GM21737 (cell line): ENCODE data around the gene AR.

Source experiments
- ATAC-seq: cut with Tn5 transposase; IDR thresholded peaks from one replicate; pipeline ENCODE4 v1.9.1; 2021; ENCODE audit warnings: mild to moderate bottlenecking, moderate library complexity; ENCODE audit not compliant: unreplicated experiment

Gene AR

GRCh38 chrX:67724359-67725110, 180.7 kb downstream of the AR start:
- ATAC-seq, result no peak

DNA sequence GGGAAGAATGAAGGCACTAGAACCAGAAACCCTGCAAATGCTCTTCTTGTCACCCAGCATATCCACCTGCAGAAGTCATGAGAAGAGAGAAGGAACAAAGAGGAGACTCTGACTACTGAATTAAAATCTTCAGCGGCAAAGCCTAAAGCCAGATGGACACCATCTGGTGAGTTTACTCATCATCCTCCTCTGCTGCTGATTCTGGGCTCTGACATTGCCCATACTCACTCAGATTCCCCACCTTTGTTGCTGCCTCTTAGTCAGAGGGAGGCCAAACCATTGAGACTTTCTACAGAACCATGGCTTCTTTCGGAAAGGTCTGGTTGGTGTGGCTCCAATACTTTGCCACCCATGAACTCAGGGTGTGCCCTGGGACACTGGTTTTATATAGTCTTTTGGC, 181.7 kb downstream of the AR start:
- ATAC-seq, result no peak

DNA sequence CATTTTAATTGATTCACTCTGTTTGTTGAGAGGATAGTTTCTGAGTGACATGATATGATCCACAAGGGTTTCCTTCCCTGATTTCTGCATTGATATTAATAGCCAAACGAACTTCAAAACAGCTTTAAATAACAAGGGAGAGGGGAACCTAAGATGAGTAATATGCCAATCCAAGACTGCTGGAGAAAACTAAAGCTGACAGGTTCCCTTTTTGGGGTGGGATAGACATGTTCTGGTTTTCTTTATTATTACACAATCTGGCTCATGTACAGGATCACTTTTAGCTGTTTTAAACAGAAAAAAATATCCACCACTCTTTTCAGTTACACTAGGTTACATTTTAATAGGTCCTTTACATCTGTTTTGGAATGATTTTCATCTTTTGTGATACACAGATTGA, 182.2 kb downstream of the AR start:
- ATAC-seq, result no peak

- no peak for ATAC-seq
Measured at GRCh38 chrX:67727576-67727975, 183.8 kb downstream of the AR start.

- ATAC-seq, result no peak
Measured at GRCh38 chrX:67730296-67730695, 186.5 kb downstream of the AR start.

GRCh38 chrX:67731061-67731460, 187.2 kb downstream of the AR start:
- no peak for ATAC-seq

- no peak for ATAC-seq
Measured at GRCh38 chrX:67732864-67733263, 189.0 kb downstream of the AR start.

GRCh38 chrX:67734111-67734753, 190.4 kb downstream of the AR start:
- ATAC-seq, result no peak

GRCh38 chrX:67749536-67749935, 205.7 kb downstream of the AR start:
- ATAC-seq, result no peak

DNA sequence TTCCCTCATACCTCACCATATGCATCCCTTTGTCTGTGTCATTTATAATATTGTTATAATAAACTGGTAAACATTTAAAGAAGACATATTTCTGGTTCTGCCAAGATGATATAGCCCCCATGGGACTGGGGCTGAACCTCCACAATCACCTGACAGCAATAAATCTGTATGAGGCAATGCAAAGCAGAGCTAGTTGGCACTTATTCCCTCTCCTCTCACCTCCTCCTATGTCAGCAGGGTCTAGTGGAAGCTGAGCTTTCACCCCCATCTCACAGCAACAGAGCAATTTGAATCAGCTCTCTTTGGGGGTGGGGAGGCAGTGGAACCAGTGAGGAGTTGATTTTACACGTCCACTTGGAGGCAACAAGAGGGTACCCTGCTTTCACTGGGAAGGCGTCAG, 206.9 kb downstream of the AR start:
- no peak for ATAC-seq

DNA sequence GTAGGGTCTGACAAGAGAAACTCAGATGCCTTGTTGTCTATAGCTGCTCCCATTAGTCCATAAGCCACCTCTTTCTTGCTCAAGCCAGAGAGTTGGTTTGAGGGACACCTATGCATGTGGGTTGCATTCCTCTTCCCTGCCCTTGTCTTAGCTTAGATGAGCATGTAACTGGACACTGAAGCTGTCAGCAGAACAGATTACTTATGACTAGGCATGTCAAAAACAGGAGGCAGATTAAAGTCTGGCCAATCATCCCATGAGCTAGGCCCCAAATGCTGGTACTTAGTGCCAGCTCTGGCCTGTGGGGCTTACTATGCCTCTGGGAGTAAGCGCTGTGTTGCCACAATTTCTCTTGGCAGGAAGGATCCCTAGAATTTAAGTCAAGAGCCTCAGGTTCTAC, 215.2 kb downstream of the AR start:
- no peak for ATAC-seq

GRCh38 chrX:67777148-67777547, 233.3 kb downstream of the AR start:
- no peak for ATAC-seq

- ATAC-seq, result no peak
Measured at GRCh38 chrX:67779099-67779498, 235.3 kb downstream of the AR start.
